Naive B cell (primary cell): Measurements from ENCODE around the gene NFIX. TPM values are rescaled to one million over a fixed set of nuclear protein-coding genes. Genes with fewer than 3 reads are reported as not detected.
A peak's percentile ranks its signal among the peaks of the same experiment; 100 is the strongest.

Experiments used
- ATAC-seq, 2 donors: fragments of 150-1000 bp; cut with Tn5 transposase; 2 replicates each; pipeline ENCODE4 v1.10.0; 2021; ENCODE audit warnings: low read depth in 2 of 2, mild to moderate bottlenecking in 2 of 2, moderate library complexity in 2 of 2
- DNase-seq: peaks from one replicate; pipeline ENCODE4 v3.0.0; 2022
- H3K27ac Mint-ChIP-seq, 6 donors: one replicate each; pipeline ENCODE4 v1.8.0; 2020 to 2022; ENCODE audit warnings: mild to moderate bottlenecking in 6 of 6, mixed read lengths in 6 of 6, moderate library complexity in 5 of 6, inconsistent platforms in 2 of 6
- H3K27me3 Mint-ChIP-seq, 3 donors: one replicate each; pipeline ENCODE4 v1.8.0; 2021 to 2022; ENCODE audit warnings: mixed read lengths in 3 of 3, mild to moderate bottlenecking in 1 of 3
- H3K36me3 Mint-ChIP-seq, 2 donors: one replicate each; pipeline ENCODE4 v1.8.0; 2020 to 2022; ENCODE audit warnings: mixed read lengths in 2 of 2, inconsistent platforms in 1 of 2, mild to moderate bottlenecking in 1 of 2
- H3K4me1 Mint-ChIP-seq, 3 donors: one replicate each; pipeline ENCODE4 v1.8.0; 2020 to 2022; ENCODE audit warnings: mixed read lengths in 3 of 3, inconsistent platforms in 1 of 3, mild to moderate bottlenecking in 1 of 3, moderate library complexity in 1 of 3
- H3K4me3 Mint-ChIP-seq, 8 donors: one replicate each; pipeline ENCODE4 v1.8.0; 2020 to 2022; ENCODE audit warnings: mild to moderate bottlenecking in 8 of 8, mixed read lengths in 8 of 8, moderate library complexity in 8 of 8, inconsistent platforms in 2 of 8
- H3K9me3 Mint-ChIP-seq, 7 donors: one replicate each; pipeline ENCODE4 v1.8.0; 2020 to 2022; ENCODE audit warnings: mixed read lengths in 7 of 7, mild to moderate bottlenecking in 5 of 7, inconsistent platforms in 2 of 7, moderate library complexity in 1 of 7
- polyA plus RNA-seq, 6 donors: library from polyadenylated mRNA; unstranded; fragments of 300-500 nt; fragmentation: Illumina TruSeq; gene quantifications; one replicate each; pipeline ENCODE4 v1.2.3, GENCODE V29; 2021; ENCODE audit warnings: low read depth in 6 of 6

Gene NFIX
- polyA plus RNA-seq, 6 donors from 2014 or later: 0.21 to 2.1 (median 1.1) TPM; not detected in 2

DNA sequence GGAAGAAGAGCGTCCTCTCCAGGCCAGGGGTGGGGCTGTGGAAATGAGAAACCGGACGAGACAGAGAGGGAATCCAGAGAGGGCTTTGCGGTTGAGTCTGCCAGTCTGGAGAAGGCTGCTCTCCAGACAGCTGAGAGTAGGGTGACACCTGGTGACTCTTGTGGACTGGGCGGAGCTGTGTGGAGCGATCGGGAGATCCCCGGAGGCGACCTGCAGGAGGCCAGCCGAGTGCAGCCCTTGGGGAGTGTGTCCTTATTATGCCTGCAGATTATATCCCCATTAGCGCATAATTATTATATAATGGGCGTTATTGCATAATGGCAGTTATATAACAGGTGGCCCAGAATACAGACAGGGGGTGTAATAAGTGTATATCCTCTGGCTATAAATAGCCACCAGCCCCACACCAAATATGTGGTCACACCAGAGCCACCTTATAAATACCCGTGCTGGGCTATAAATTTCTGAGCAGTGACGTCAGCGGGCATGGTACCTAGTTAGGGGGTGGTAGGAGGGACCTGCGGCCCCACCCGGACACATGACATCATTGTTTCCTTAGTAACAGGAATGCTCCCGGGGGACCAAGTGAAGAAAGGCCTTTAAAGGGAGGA, 41.2 kb downstream of the NFIX start:
- Mint-ChIP-seq H3K27me3 (no peaks in the 10 kb centered on the region), H3K9me3 (no peaks in the 10 kb centered on the region), H3K4me3 (no peak overlapping the region), H3K27ac (no peak overlapping the region), H3K36me3 (no peaks in the 10 kb centered on the region), H3K4me1 (peaks cover 0 to 6% (median 4%) of the 10 kb centered on the region in 3 donors)
- DNase-seq (no peak), ATAC-seq (no peak)

DNA sequence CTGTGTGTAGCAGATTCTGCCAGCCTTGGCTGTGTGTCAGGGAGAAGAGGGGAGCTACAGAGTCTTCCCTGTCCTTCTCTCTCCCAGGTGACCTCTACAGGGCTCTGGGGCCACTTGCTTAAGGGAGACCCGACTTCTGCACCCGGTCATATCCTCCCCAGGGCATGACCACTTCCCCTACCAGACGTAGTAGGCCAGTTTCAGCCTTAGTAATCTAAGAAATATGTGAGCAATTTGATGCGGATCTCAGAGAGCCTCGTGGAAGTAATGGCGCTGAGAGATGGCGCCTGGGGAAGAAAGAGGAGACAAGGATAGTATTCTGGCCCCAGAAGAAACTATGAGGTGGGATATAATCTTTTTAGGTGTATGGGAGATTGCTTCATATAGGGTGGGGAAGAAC, 41.9 kb downstream of the NFIX start:
- H3K9me3 Mint-ChIP-seq: no peaks in the 10 kb centered on the region
- DNase-seq: no peak
- no peak overlapping the region for H3K4me3 Mint-ChIP-seq
- no peaks in the 10 kb centered on the region for H3K36me3 Mint-ChIP-seq
- peaks cover 0 to 6% (median 4%) of the 10 kb centered on the region in 3 donors for H3K4me1 Mint-ChIP-seq
- no peaks in the 10 kb centered on the region for H3K27me3 Mint-ChIP-seq
- no peak for ATAC-seq
- H3K27ac Mint-ChIP-seq: no peak overlapping the region

DNA sequence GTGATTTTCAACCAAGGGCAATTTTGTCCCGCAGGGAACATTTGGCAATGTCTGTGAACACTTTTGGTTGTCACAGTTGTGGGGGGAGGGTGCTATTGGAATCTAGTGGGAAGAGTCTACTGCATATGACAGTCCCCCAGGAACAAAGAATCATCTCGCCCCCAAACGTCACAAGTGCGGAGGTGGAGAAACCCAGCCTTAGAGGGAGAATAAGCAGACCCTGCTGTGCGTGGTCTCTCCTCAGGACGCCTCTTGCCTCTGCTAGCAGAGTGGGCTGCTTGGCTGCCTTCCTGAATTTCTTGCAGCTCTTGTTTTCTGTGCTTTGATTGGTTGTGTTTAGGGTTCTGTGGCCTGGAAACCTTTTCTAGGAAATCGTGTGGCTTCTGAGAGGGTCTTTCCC, 42.5 kb downstream of the NFIX start:
- H3K4me1 Mint-ChIP-seq: peaks cover 0 to 6% (median 4%) of the 10 kb centered on the region in 3 donors
- H3K27ac Mint-ChIP-seq: no peak overlapping the region
- DNase-seq (no peak), ATAC-seq (no peak)
- no peak overlapping the region for H3K4me3 Mint-ChIP-seq
- no peaks in the 10 kb centered on the region for H3K27me3 Mint-ChIP-seq
- no peaks in the 10 kb centered on the region for H3K36me3 Mint-ChIP-seq
- no peaks in the 10 kb centered on the region for H3K9me3 Mint-ChIP-seq

DNA sequence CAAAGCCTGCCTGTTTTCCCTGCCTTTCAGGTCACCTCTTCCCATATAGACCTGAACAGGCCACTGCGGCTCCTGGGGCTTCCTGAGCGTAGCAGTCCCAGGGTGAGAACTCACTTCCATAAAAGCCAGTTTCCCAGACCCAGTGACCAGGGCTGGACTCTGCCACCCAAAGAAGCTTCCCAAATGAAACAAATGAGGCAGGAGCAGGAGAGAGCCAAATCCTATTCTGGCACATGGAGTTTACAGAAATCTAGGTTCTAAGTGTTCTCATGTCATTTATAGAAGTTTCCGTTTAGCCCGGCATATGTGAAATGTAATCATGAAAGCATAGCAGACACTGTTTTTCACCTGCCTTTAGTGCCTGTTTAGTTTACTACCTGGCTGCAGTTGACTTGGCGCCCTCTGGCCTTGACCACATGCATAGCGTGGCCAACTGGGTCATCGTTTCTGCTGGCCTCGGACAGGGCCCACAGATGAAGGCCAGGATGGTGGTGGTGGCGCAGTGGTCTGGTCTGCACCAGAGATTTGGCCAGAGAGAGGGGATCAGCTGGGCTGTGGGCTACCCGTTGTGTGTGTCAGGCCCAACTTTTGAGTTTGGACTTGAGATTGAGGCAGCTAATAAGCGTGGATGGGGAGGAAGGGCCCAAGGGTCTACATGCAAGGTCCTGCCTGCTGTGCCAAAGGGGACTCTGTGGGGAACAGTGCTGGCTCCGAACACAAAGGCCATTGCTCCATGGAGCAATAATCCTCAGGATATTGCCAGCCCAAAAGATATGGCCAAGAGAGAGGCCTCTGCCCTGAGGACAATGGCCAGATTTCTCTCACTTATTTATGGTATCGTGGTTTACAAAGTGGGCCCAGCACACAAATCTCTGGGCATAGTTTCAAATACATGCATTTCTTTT, 43.3 kb downstream of the NFIX start:
- H3K9me3 Mint-ChIP-seq: no peaks in the 10 kb centered on the region
- H3K4me1 Mint-ChIP-seq: peaks cover 0 to 11% (median 4%) of the 10 kb centered on the region in 3 donors
- H3K4me3 Mint-ChIP-seq: no peak overlapping the region
- ATAC-seq (no peak), DNase-seq (no peak)
- no peaks in the 10 kb centered on the region for H3K36me3 Mint-ChIP-seq
- H3K27ac Mint-ChIP-seq: no peak overlapping the region
- H3K27me3 Mint-ChIP-seq: no peaks in the 10 kb centered on the region

DNA sequence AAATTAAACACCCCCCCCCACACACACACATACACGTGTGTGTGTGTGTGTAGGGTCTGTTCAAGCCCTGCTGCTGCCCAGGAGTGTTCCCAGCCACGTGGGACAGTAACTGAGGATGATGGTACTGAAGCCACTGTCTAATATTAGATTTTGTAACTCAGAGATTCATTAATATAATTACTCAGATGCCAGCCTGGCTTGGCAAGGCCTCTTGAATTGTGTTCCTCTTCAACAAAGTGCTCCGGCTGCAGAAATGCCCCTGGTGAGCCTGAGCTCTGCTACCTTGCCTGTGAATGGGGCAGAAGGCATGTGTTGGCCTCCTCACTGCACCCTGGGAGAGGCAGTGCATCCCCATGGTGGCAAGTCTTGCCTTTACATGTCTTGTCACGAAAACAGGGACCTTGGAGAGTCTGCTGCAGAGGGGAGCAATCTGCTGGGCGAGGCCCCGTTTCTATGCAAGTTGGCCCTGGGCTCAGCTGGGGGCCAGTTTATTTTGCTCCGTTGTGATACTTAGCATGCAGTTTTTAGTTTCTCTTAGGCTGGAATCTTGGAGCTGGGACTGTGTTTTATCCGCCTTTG, 44.0 kb downstream of the NFIX start:
- Mint-ChIP-seq H3K36me3 (no peaks in the 10 kb centered on the region), H3K27me3 (peaks cover 0 to 5% (median 0%) of the 10 kb centered on the region in 3 donors), H3K4me1 (peaks cover 0 to 7% (median 4%) of the 10 kb centered on the region in 3 donors), H3K27ac (no peak overlapping the region), H3K9me3 (no peaks in the 10 kb centered on the region), H3K4me3 (no peak overlapping the region)
- DNase-seq (no peak), ATAC-seq (no peak)

DNA sequence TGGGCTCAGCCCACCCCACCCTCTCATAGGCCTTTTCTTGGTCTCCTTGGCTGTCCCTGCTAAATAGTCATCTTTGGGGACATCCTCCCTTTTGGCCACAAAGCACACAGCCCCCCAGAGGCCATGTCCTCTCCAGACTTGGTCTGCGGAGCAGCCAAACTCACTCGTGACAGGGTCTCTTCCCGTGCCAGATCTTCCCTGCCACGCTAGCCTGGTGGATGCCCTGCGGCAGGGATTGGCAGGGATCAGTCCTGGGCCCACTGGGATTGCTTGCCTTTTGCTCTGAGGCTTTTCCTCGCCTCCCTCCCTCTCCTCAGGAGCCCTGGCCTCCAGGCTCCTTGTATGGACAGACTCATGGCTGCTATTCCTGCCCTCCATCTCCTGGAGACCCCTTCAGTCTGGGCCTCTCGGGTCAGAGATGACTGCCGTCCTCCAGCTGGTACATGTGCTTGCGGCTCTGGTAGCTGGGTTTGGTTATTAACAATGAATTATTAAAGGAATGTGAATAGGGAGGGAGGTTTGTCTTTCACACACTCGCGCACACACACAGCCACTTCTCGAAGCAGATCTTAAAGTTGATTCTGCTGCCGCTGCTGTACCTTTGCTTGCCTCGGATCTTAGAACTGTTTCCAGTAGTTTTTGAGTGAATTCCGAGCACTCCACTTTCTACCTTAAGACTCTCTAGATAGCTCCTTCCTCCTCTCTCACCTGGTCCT, 45.1 kb downstream of the NFIX start:
- H3K27ac Mint-ChIP-seq: peak overlapping the region in 2 of 6 donors; percentile 7 to 65
- peaks cover 0 to 5% (median 4%) of the 10 kb centered on the region in 3 donors for H3K4me1 Mint-ChIP-seq
- no peak for ATAC-seq
- H3K27me3 Mint-ChIP-seq: peaks cover 0 to 8% (median 0%) of the 10 kb centered on the region in 3 donors
- DNase-seq: no peak
- no peaks in the 10 kb centered on the region for H3K9me3 Mint-ChIP-seq
- H3K4me3 Mint-ChIP-seq: no peak overlapping the region
- no peaks in the 10 kb centered on the region for H3K36me3 Mint-ChIP-seq

DNA sequence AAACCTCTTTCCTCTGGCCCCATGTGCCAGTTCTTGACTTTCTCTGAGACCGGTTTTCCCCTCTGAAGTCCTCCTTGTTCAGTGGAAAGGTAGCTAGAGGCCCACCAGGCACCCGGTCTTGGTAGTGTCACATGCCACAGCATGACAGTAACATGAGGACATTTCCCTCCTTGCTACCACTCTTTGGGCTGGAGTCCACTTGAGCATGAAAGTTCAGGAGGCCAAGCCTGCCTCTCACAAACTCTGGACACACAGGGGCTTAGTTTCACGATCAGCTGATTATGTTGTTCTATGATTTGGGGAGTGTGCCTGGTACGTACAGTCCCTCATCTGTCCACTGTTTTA, 45.6 kb downstream of the NFIX start:
- H3K27ac Mint-ChIP-seq: peak overlapping the region in 1 of 6 donors; percentile 83

DNA sequence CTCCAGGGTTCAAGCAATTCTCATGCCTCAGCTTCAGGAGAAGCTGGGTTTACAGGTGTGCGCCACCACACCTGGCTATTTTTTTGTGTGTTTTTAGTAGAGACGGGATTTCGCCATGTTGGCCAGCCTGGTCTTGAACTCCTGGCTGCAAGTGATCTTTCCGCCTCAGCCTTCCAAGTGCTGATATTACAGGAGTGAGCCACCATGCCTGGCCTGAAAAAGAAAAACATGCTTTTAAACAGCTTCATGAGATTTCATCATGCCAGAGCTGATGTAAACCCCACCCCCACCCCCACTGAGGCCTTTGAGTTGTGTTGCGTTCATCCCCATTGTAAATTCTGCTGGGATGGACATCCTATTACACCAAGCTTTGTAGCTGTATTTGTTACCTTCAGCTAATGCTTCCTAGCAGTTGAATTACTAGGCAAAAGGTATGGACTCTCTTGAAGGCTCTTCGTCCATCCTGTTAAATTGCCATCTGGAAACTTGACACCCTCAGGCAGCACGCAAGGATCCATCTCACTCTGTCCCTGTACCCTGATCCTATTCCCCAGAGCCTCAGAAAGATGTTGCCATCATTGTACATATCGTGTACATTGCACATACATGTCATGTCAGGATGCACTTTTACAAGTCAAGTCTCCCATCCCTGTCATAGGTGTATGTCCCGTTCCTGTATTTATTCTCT, 47.3 kb downstream of the NFIX start:
- H3K27me3 Mint-ChIP-seq: peaks cover 0 to 19% (median 6%) of the 10 kb centered on the region in 3 donors
- DNase-seq (no peak), ATAC-seq (no peak)
- peaks cover 0 to 5% (median 4%) of the 10 kb centered on the region in 3 donors for H3K4me1 Mint-ChIP-seq
- H3K4me3 Mint-ChIP-seq: no peak overlapping the region
- no peaks in the 10 kb centered on the region for H3K36me3 Mint-ChIP-seq
- no peaks in the 10 kb centered on the region for H3K9me3 Mint-ChIP-seq
- H3K27ac Mint-ChIP-seq: peak overlapping the region in 1 of 6 donors; percentile 34

More for the DNA sequence above, 45.6 kb downstream of the NFIX start:
- no peak for DNase-seq
- Mint-ChIP-seq H3K4me3 (no peak overlapping the region), H3K27me3 (peaks cover 0 to 8% (median 0%) of the 10 kb centered on the region in 3 donors), H3K9me3 (no peaks in the 10 kb centered on the region), H3K36me3 (no peaks in the 10 kb centered on the region), H3K4me1 (peaks cover 0 to 5% (median 4%) of the 10 kb centered on the region in 3 donors)
- no peak for ATAC-seq

DNA sequence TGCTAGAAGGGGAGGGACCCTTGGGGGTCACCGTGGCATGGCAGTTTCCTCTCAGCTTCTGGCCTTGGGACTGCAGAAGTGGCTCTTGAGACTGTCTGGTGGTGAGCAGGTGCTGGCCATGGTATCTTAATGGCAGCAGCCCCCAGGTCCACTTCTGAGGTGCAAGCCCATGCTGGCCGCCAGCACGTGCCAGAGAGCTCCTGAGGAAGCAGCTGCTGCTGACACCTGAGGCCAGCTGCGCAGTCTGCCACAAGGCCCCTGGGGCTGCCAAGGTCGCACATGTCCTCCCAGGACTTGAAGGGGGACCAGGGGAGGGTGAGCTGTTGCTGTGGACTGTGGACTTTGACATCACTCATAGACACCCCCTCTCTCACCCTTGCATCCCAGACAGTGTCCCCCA, 48.0 kb downstream of the NFIX start:
- ATAC-seq (no peak), DNase-seq (no peak)
- Mint-ChIP-seq H3K36me3 (no peaks in the 10 kb centered on the region), H3K27ac (no peak overlapping the region), H3K9me3 (no peaks in the 10 kb centered on the region), H3K4me3 (no peak overlapping the region), H3K4me1 (peaks cover 0 to 5% (median 4%) of the 10 kb centered on the region in 3 donors), H3K27me3 (peaks cover 0 to 26% (median 6%) of the 10 kb centered on the region in 3 donors)

DNA sequence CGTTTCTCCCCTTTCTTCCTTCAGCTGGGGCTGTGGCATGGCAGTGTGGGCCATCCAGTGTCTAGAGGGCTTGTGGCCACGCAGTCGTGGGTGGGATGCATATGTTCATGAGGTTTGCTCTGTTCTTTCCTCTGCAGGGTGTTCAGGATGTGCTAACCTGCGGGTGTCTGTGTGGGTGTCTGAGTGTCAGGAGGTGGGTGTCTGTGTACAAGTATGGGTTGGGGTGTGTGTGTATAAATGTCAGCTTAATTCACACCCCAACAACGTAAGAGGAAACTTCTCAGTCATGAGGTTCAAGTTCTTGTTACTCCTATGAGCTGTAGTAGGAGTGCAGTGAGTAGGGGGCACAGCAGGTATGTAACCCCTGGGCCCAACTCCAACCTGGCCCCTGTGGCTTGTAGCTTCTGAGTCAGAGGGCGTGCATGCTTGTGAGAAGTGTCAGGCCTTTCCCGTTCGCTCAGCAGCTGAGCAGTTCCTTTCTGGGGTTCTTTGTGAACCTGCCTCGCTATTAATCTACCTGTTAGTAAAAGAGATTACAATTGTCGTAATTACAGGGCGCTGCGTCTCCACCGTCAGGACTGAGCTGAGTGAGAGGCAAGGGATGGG, 49.1 kb downstream of the NFIX start:
- peaks cover 0 to 5% (median 4%) of the 10 kb centered on the region in 3 donors for H3K4me1 Mint-ChIP-seq
- no peak for ATAC-seq

DNA sequence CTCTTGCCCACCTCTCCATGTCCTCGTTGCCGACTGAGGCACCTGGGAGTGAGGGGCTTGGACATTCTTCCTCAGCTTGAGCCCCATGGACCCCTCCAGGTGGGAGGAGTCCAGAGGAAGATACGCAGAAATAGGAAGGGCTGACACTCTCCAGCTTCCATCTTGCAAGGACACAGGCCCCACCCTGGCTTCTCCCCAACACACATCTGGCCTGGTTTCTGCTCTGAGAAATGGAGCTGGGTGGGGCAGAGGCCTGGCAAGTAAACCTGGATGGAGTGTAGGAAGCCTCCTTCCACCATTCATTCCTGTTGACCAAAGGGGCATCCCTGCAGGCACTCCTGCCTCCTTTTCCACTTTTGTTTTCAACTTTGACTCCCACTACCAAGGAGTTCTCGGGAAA, 50.5 kb downstream of the NFIX start:
- DNase-seq (no peak), ATAC-seq (no peak)
- no peak overlapping the region for H3K4me3 Mint-ChIP-seq
- peaks cover 10 to 38% (median 13%) of the 10 kb centered on the region in 3 donors for H3K27me3 Mint-ChIP-seq
- H3K9me3 Mint-ChIP-seq: no peaks in the 10 kb centered on the region
- no peaks in the 10 kb centered on the region for H3K36me3 Mint-ChIP-seq
- no peak overlapping the region for H3K27ac Mint-ChIP-seq
- H3K4me1 Mint-ChIP-seq: peaks cover 2 to 5% (median 4%) of the 10 kb centered on the region in 3 donors

More for the DNA sequence above, 49.1 kb downstream of the NFIX start:
- Mint-ChIP-seq H3K9me3 (no peaks in the 10 kb centered on the region), H3K27ac (no peak overlapping the region), H3K4me3 (no peak overlapping the region), H3K27me3 (peaks cover 2 to 28% (median 6%) of the 10 kb centered on the region in 3 donors), H3K36me3 (no peaks in the 10 kb centered on the region)
- no peak for DNase-seq

DNA sequence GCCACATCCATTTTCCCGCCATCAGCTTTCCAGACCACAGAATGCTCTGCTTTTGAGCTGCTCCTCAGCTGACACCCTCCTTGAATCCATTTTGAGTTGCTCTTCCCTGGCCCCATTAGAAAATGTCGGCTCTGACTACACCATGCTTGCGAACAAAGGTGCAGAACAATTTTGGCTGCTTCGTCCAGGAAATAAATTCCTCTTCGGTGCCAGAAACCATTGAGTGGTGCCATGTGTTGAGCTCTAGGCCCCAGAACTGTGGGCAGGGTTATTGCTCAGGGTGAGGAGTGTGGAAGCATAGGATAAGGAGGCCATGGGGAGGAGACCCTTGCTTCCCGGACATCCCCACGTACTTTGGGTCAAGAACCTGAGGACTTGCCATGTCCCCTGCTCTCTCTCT, 52.1 kb downstream of the NFIX start:
- DNase-seq (no peak), ATAC-seq (no peak)
- H3K27me3 Mint-ChIP-seq: peaks cover 15 to 53% (median 26%) of the 10 kb centered on the region in 3 donors
- H3K4me3 Mint-ChIP-seq: no peak overlapping the region
- no peaks in the 10 kb centered on the region for H3K9me3 Mint-ChIP-seq
- H3K36me3 Mint-ChIP-seq: no peaks in the 10 kb centered on the region
- peaks cover 11 to 16% (median 12%) of the 10 kb centered on the region in 3 donors for H3K4me1 Mint-ChIP-seq
- H3K27ac Mint-ChIP-seq: no peak overlapping the region
